CD14-positive monocyte (primary cell): ENCODE data around the gene RANBP3L. TPM values are rescaled to one million over a fixed set of nuclear protein-coding genes. Genes with fewer than 3 reads are reported as not detected.

Experiments used
- DNase-seq, 3 donors: peaks; one replicate each; pipeline ENCODE4 v3.0.0-alpha.2; 2011 to 2022
- H2AFZ ChIP-seq: 2 replicates; pipeline ENCODE4 v1.6.0; 2012; ENCODE audit warnings: mild to moderate bottlenecking, low read depth, low read length, inconsistent platforms; ENCODE audit not compliant: insufficient read depth, poor library complexity, severe bottlenecking
- H3K27ac ChIP-seq, 2 donors: 1 replicate in 1 of 2; 2 replicates in 1 of 2; pipeline ENCODE4 v1.5.1; 2012 to 2013; ENCODE audit warnings: low read length in 2 of 2, control low read depth in 1 of 2, inconsistent platforms in 1 of 2, low read depth in 1 of 2, mild to moderate bottlenecking in 1 of 2
- H3K27me3 ChIP-seq, 2 donors: one replicate each; pipeline versions ENCODE4 v1.6.0 to v1.6.1; 2011 to 2013; ENCODE audit warnings: low read length in 2 of 2; ENCODE audit not compliant: control insufficient read depth in 2 of 2, insufficient read depth in 2 of 2
- H3K36me3 ChIP-seq, 2 donors: replicated peaks in 1 of 2; 1 replicate in 1 of 2; 2 replicates in 1 of 2; pipeline versions ENCODE4 v1.5.1 to v1.6.1; 2012 to 2013; ENCODE audit warnings: low read length in 2 of 2, control low read depth in 1 of 2, inconsistent platforms in 1 of 2, mild to moderate bottlenecking in 1 of 2; ENCODE audit not compliant: insufficient read depth in 2 of 2, control insufficient read depth in 1 of 2
- H3K4me1 ChIP-seq, 2 donors: 1 replicate in 1 of 2; 2 replicates in 1 of 2; pipeline versions ENCODE4 v1.5.1 to v1.6.1; 2012 to 2013; ENCODE audit warnings: low read length in 2 of 2, control low read depth in 1 of 2, inconsistent platforms in 1 of 2, mild to moderate bottlenecking in 1 of 2, moderate library complexity in 1 of 2; ENCODE audit not compliant: insufficient read depth in 2 of 2, control insufficient read depth in 1 of 2
- H3K4me2 ChIP-seq: replicated peaks from 2 replicates; pipeline ENCODE3; 2012; ENCODE audit warnings: low read length, moderate library complexity, mild to moderate bottlenecking; ENCODE audit not compliant: poor library complexity, severe bottlenecking; ENCODE audit errors: extremely low read depth
- H3K4me3 ChIP-seq, 3 experiments: fragments of 200-600 bp in 1 of 3; sonication (generic) in 1 of 3; replicated peaks in 1 of 3; 1 replicate in 2 of 3; 2 replicates in 1 of 3; pipeline ENCODE4 v1.5.1; 2011 to 2013; ENCODE audit warnings: low read length in 3 of 3, mild to moderate bottlenecking in 3 of 3, control low read depth in 2 of 3, low read depth in 2 of 3, inconsistent platforms in 1 of 3, moderate library complexity in 1 of 3
- H3K79me2 ChIP-seq: 2 replicates; pipeline ENCODE4 v1.6.0; 2012; ENCODE audit warnings: mild to moderate bottlenecking, control low read depth, inconsistent platforms, low read length, moderate library complexity; ENCODE audit not compliant: insufficient read depth
- H3K9ac ChIP-seq: 2 replicates; pipeline ENCODE4 v1.6.0; 2017; ENCODE audit warnings: low read length, mild to moderate bottlenecking; ENCODE audit not compliant: insufficient read depth, poor library complexity, severe bottlenecking
- H3K9me3 ChIP-seq, 2 donors: replicated peaks in 1 of 2; 1 replicate in 1 of 2; 2 replicates in 1 of 2; pipeline versions ENCODE4 v1.5.1 to v1.6.1; 2012 to 2013; ENCODE audit warnings: low read length in 2 of 2, control low read depth in 1 of 2; ENCODE audit not compliant: control insufficient read depth in 1 of 2, insufficient read depth in 1 of 2
- H4K20me1 ChIP-seq: 2 replicates; pipeline ENCODE4 v1.6.0; 2012; ENCODE audit warnings: mild to moderate bottlenecking, low read length, control low read depth, moderate library complexity; ENCODE audit not compliant: insufficient read depth
- H3K27ac Mint-ChIP-seq, 7 donors: one replicate each; pipeline ENCODE4 v1.8.0; 2020; ENCODE audit warnings: mild to moderate bottlenecking in 7 of 7, mixed read lengths in 7 of 7, moderate library complexity in 6 of 7, inconsistent platforms in 2 of 7
- H3K27me3 Mint-ChIP-seq, 3 donors: one replicate each; pipeline ENCODE4 v1.8.0; 2021 to 2022; ENCODE audit warnings: low read depth in 3 of 3, mild to moderate bottlenecking in 3 of 3, mixed read lengths in 3 of 3, moderate library complexity in 3 of 3, inconsistent platforms in 1 of 3
- H3K36me3 Mint-ChIP-seq, 2 donors: one replicate each; pipeline ENCODE4 v1.8.0; 2020; ENCODE audit warnings: mixed read lengths in 2 of 2, inconsistent platforms in 1 of 2, mild to moderate bottlenecking in 1 of 2
- H3K4me1 Mint-ChIP-seq: one replicate; pipeline ENCODE4 v1.8.0; 2020; ENCODE audit warnings: mild to moderate bottlenecking, mixed read lengths
- H3K4me3 Mint-ChIP-seq, 2 donors: one replicate each; pipeline ENCODE4 v1.8.0; 2020; ENCODE audit warnings: mild to moderate bottlenecking in 2 of 2, mixed read lengths in 2 of 2, moderate library complexity in 1 of 2
- H3K9me3 Mint-ChIP-seq, 7 donors: one replicate each; pipeline ENCODE4 v1.8.0; 2020 to 2022; ENCODE audit warnings: mixed read lengths in 7 of 7, mild to moderate bottlenecking in 6 of 7, moderate library complexity in 6 of 7, inconsistent platforms in 2 of 7
- CTCF ChIP-seq: fragments of 200-600 bp; IDR thresholded peaks from one replicate; pipeline ENCODE4 v1.8.0; 2022; ENCODE audit warnings: antibody characterized with exemption, mild to moderate bottlenecking
- WGBS: methylation state at CpG from one replicate; pipeline ENCODE4 v1.1.5; 2013; ENCODE audit warnings: missing lambda C conversion rate; ENCODE audit not compliant: insufficient coverage; 5-methylcytosine and 5-hydroxymethylcytosine counted together
- intact Hi-C, 2 donors: fragments of 100-400 bp; cut with micrococcal nuclease; formaldehyde crosslinking; loops; one replicate each; pipeline versions ENCODE4 v1.15.0 to v1.15.1; 2023
- polyA plus RNA-seq, 3 donors: library from polyadenylated mRNA; depleted of rRNA in 1 of 3; unstranded in 2 of 3; stranded (reverse) in 1 of 3; fragments of 300-500 nt in 2 of 3; fragments of >200 nt in 1 of 3; fragmentation: Illumina TruSeq in 2 of 3; gene quantifications; 1 replicate in 2 of 3; 2 replicates in 1 of 3; pipeline ENCODE4 v1.2.3, GENCODE V29; 2012 to 2021

RANBP3L gene
- polyA plus RNA-seq, 3 donors = not detected

GRCh38 chr5:36202521-36202961 lies 99.2 kb downstream of the RANBP3L start:
- H3K36me3 ChIP-seq = peaks cover 14 to 58% of the 10 kb centered on the region in 2 donors
- H2AFZ ChIP-seq = no peak overlapping the region
- H3K27ac ChIP-seq = no peak overlapping the region
- no peak for DNase-seq
- Mint-ChIP-seq H3K27me3 (peaks cover 0 to 3% (median 1%) of the 10 kb centered on the region in 3 donors), H3K4me3 (no peak overlapping the region), H3K4me1 (no peaks in the 10 kb centered on the region), H3K9me3 (peaks cover 0 to 2% (median 0%) of the 10 kb centered on the region in 7 donors), H3K27ac (no peak overlapping the region), H3K36me3 (peaks cover 39 to 41% of the 10 kb centered on the region in 2 donors)
- no CpG with 5 or more reads among the region's 3 CpGs for WGBS
- intact Hi-C loops = no loop called here
- no peaks in the 10 kb centered on the region for H3K4me1 ChIP-seq
- H3K4me3 ChIP-seq = no peak overlapping the region
- no peak for TF ChIP-seq CTCF
- no peak overlapping the region for H3K9ac ChIP-seq
- no peak overlapping the region for H3K4me2 ChIP-seq
- H3K27me3 ChIP-seq = no peaks in the 10 kb centered on the region
- H3K9me3 ChIP-seq = no peaks in the 10 kb centered on the region
- H4K20me1 ChIP-seq = no peaks in the 10 kb centered on the region
- no peaks in the 10 kb centered on the region for H3K79me2 ChIP-seq

GRCh38 chr5:36200513-36200912 lies 101.2 kb downstream of the RANBP3L start:
- no peak overlapping the region for H3K4me3 ChIP-seq
- Mint-ChIP-seq H3K9me3 (no peaks in the 10 kb centered on the region), H3K4me1 (no peaks in the 10 kb centered on the region), H3K4me3 (no peak overlapping the region), H3K36me3 (peaks cover 46 to 49% of the 10 kb centered on the region in 2 donors), H3K27ac (no peak overlapping the region), H3K27me3 (no peaks in the 10 kb centered on the region)
- H3K4me2 ChIP-seq = no peak overlapping the region
- H3K9ac ChIP-seq = no peak overlapping the region
- no peaks in the 10 kb centered on the region for H3K4me1 ChIP-seq
- intact Hi-C loops = no loop called here
- no peak overlapping the region for H2AFZ ChIP-seq
- no peaks in the 10 kb centered on the region for H3K9me3 ChIP-seq
- peaks cover 25 to 69% of the 10 kb centered on the region in 2 donors for H3K36me3 ChIP-seq
- H3K79me2 ChIP-seq = no peaks in the 10 kb centered on the region
- H3K27ac ChIP-seq = no peak overlapping the region
- H4K20me1 ChIP-seq = no peaks in the 10 kb centered on the region
- no peak for TF ChIP-seq CTCF
- 100% methylated on average over 1 of the region's 4 CpGs for WGBS
- no peaks in the 10 kb centered on the region for H3K27me3 ChIP-seq
- no peak for DNase-seq
